ENCODE results near the gene GALNT2.

GALNT2 gene

DNA sequence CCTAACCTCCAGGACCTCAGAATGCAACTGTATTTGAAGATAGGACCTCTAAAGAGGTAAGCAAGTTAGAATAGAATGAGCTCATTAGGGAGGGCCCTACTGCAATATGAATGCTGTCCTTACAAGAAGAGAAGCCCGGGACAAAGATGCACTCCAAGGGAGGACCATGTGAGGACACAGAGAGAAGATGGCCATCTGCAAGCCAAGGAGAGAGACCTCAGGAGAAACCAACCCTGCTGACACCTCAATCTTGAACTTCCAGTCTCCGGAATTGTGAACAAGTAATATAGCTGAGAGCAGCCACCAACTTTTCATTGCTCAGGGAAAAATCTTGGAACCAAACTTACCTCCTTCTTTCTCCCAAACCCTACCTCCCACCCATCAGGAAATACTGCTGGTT, 15.0 kb upstream of the GALNT2 start:
- DNase-seq = no peak

DNA sequence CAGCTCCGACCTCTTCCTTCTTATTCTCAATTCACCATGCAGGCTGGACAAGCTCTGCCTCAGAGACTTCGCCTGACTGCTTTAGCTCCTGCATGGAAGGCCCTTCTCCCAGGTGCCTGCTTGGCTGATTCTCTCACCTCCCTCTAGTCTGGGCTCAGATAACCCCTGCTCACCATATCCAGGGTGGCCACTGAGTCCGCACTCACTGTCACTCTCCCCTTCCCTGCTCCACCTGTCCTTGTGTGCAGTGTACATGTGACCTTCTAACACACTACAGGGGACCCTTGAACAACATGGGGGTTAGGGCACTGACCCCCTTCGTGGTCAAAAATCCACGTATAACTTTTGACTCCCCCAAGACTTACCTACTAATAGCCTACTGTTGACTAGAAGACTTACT, 14.4 kb upstream of the GALNT2 start:
- no peak for DNase-seq

DNA sequence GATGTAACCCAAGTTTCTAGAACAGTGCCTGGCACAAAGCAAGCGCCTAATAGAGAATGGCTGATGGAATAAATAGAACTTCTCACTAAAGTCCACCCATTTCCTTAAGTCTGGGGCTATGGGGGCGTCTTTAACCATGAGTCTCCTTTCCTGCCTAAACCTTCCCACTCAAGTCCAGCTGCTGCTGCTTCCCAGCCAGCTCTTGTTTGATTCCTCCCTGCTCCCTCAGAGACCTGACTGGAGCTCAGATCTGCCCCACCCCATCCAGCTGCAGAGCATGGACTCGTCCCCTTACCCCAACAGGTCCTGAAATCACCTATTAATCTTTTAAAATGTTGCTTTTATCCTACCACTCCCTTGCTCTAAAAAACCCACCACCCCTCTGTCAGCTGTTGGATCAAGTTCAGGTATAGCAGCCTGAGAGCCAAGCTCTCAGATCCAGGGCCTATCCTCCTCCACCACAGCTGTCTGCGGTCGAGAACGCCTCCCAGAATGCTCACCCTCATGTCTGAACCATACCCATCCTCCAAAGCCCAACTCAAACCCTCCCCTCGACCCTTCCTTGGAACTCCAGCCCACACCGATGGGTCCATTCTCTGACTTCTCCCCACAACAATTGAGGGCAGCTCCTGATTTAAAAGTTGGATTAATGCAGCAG, 12.8 kb upstream of the GALNT2 start:
- DNase-seq = no peak

DNA sequence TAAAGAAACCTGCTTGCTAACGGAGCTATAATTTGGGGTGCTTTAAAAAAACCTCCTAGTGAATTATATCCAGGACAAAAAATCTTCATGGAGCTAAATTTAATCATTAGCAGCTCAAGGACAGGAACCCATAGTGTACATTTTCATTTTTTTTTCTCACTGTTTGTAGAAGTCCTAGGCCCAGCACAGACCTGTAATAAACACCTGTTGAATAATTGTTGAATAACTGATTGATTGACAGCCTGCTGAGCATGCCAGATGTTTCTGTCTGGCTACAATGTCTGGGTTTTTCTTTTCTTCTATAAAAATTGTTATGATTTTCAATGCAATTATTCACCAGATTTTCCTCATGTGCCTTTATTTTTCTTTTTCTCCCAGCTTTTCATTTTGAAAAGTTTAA, 10.9 kb upstream of the GALNT2 start:
- DNase-seq = no peak

DNA sequence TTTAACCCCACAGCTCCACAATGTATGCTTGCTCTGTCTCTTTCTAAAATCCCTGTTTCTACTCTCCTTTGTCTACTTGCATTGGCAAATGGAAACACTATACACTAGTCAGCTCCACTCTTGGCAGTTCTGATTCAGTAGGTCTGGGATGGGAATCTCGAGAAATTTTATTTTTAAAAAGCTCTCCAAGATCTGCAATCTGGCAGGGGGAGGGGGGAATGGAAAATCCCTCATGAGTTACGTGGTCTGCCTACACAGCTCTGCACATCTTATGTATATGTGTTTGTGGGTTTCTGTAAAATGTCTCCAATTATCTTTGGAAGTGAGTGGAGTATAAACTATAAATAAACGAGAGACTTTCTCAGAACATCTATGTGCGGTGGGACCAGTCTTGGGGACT, 9.9 kb upstream of the GALNT2 start:
- no peak for DNase-seq

DNA sequence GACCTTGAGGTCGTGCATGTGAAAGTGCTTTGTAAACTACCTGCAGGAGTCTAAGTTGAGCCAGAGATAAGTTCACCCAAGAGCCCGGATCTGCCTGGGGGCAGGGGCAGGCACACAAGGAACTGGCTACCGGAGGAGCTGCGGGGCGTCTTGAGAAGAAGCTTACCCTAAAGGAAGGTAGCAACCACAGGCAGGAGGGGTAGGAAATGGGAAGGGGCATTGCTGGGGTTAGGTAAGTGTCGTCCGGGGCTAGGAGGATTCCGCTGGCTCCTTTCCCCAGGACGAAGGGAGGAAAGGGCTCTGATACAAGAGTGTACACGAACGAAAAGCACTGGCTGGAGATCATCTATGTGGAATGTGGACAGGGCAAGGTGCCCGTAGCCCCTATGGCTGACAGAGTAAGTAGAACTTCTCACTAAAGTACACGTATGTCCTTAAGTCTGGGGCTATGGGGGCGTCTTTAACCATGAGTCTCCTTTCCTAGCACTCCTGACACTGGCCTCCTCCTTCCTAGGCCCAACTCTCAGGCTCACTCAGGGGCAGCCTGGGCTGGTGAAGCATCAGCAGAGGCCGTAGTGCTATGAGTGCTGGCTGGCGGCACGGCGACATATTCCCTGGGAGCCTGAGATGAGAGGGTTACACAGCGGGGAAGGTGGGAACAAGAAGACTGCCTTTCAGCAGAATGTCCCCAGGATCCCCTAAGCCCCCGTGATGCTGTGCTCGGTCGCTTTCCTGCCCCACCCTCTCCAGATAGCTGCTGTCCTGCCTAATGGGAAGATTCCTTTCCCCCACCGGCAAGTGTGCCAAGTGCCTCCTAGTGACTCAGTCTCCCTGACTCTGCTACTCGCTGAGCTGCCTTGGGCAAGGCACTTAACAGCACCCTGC, 9.1 kb upstream of the GALNT2 start:
- DNase-seq = no peak

DNA sequence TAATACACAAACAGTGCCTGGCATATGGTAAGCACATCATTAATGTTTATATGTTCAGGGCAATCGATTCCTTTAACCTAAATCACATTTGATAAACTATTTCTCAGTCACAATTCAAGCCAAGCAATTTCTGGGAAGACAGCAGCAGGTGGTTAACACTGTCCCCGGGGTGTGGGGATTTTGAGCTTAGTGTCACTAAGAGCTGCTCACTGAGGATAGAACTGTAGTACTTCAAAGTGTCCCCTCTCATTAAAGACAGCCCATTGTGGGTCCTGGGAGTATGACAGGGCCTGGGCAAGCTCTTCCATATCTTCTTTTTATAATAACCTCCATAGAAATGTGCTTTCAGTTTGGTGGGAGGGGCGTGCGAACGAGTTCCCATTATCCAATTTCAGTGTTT, 8.4 kb upstream of the GALNT2 start:
- DNase-seq = no peak

DNA sequence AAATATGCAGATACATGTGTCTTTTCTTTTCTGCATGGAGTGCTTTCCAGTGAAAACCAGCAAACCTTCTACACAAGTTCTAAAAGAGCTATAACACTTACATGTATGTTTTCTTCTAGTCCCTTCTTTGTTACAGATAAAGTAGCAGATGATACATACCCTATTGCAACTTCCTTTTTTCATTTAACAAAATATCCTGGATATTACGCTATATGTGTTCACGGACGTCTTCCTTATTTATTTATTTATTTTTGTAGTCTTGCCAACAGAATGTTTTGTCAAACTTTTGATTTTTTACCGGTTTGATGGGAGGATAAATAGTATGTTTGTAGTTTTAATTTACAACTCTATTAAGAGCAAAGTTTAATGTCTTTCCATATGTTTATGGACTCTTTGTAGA, 5.2 kb upstream of the GALNT2 start:
- DNase-seq = no peak

DNA sequence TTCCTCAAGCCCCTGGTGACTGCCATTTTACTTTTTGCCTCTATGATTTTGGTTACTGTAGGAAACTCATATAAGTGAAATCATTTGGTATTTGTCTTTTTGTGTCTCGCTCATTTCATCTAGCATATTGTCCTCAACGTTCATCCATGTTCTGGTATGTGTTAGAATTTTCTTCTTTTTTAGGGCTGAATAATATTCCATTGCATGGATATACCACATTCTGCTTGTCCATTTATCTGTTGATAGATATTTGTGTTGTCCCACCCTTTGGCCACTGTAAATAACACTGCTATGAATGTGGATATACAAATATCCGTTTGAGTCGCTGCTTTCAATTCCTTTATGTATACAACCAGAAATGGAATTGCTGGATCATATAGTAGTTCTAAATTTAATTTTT, 4.5 kb upstream of the GALNT2 start:
- DNase-seq = no peak

DNA sequence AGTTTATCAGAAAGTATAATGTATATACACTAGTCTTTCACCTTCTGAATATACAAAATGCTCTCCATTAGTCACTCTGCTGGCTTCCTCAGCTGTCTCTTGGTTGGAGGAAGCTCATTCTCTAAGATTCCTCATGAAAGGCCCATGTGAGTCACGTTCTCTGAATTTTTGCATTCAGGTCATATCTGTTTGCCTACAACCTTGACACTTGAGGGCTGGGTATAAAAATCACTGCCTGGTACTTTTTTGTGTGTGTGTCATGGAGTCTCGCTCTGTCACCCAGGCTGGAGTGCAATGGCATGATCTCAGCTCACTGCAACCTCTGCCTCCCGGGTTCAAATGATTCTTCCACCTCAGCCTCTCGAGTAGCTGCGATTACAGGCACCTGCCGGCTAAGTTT, 2.8 kb upstream of the GALNT2 start:
- no peak for DNase-seq

DNA sequence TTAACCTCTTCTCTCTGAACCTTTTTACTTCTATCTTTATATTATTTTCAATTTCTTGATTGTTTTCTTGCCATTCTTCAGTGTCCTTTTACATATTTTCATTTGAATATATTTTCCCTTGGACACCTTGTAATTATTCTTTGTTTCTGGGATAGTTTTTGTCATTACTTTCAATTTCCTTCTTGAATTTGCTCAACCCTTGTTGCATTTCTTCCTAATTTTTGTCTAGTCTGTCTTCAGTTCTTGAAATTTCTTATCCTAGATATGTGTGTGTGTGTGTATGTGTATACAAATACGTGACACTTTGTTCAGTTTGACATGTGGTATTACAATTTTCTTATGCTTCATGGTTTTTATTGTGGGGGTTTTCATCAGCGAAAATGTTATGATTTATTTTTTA, 1.9 kb upstream of the GALNT2 start:
- DNase-seq = no peak

DNA sequence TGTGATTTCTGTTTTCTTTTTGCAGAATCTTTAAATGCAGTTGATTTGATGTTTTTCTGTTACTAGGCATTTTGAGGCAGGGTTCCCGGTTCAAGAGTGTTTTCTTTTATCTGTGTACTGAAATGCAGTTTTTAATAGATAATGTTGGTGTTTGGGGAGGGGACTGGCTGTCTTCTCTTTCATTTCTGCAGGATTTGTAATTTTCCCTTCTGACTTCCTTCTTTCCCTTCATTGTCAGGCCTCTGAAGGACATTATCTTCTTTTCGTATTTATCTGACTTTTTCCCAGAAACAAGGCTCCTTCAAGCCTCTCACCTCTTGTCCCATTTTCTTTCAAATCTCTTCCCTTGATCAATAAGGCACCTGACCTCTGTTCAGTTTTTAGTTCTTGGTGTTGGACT, 1.5 kb upstream of the GALNT2 start:
- no peak for DNase-seq

DNA sequence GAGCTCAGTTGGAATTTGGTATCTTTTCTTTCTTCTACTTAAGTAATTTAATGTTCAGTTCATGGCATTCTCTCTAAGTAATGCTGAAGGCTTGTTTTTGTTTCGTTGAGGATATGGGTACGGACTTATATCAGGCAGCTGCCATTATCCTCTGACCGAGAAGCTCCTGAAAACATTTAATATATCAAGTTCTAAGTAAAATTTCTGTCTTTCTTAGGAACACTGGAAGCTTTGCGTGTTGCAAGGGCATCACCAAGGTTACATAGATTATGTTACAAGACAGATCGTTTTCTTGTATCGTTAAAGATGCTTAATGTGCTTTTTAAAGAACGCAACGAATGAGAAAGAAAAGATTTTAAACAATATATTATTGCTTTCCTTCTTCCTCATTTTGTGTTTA, 1.0 kb upstream of the GALNT2 start:
- no peak for DNase-seq

DNA sequence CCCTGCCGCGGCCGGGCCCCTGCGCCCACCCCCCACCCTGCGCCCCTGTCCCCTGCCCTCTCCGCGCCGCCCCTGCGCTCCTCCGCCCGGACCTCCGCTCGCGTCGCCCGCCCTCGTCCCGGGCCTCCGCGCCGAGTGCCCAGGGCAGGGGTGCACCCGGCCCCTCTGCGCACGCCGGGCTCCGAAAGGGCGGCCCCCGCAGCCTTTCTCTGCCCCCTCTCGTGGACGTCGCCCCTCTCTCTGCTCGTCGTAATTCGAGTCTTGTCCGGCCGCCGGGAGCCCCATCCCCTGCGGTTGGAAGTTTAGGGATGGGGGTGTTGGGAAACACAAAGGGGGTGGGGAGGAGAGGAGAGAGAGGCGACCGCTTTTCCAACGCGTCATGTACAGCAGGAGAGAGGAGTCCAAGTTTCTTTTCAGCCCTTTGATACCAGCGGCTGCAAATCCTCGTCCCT, 407 bp downstream of the GALNT2 start:
- DNase-seq = peak in 1 of 2 donors; percentile 18

DNA sequence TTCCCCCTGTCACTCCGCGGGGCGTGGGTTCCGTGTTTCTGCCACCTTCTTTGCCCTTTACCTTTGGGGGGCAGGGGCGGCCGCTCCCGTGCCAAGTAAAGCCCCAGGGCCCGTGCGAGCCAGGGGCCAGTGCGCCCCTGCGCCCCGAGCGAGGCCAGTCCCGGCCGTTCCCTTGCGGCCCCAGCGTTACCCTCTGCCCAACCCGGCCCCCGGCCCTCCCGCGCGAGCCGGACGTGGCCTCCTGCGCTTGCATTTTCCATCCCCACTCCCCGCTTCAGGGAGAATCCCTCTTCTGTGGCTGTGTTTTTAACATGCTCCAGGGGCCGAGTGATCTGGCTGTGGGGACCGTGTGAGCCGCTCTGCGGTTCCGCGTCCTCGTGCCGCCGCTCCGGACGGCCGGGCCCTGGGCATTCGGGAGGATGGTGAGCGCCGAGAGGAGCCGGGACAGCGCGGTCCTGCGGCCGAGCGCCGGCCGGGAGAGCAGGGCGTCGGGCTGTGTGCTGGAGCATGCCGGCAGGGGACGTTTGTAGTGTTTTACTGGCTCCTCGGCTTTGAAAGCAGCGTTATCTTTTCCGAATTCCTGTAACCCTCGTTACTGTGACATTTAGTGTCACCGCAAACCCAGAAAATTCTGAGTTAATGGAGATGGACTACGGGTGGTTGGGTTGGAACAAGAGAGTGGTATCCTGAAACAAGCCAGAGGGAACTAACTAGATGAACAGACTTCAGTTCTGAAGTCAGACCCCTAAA, 1.0 kb downstream of the GALNT2 start:
- DNase-seq = peak in 1 of 2 donors; percentile 13

DNA sequence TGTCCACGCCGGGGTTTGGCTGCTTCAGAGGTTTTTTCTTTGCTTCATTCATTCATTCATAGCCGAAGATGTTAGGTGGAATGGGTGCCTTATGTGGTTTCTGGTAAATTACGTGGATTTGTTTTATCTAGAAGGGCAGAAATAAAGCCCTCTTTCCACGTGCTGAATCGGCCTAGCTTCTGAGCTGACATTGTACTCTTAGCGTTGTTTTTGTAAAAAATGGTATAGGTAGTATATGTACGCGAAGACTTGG, 1.5 kb downstream of the GALNT2 start:
- DNase-seq = no peak

DNA sequence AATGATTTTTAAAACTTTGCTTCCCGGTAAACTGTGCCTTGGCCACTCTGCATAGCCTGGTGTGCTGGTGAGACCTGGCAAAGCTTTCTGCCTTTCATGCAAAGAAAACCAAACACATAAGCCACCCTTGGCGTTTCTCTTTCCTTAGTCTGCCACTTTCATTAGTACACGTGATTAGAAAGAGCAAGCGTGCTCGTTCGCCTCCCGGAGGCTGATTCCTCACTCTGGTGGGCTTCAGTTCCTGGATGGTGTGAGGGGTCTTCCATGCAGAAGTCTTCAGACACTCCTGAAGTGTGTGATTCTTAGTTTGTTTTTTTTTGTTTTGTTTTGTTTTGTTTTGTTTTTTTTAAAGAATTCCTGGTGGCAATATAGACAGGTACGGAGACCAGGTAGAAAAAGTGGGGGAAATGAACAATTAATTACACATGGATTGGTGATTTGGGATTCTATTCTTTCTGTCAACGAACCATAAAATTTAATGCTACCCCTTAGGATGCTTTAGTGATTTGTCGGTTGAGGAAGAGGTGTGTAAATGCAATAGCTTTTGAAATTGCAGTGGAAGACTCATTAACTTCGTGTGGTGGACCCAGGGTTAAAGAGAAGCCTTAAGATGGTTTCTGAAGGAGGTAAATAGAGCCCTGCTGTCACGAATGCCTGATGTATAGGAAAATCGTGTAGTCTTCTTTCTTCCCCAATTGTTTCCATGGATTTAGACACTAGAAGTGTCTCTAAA, 2.1 kb downstream of the GALNT2 start:
- DNase-seq = no peak

DNA sequence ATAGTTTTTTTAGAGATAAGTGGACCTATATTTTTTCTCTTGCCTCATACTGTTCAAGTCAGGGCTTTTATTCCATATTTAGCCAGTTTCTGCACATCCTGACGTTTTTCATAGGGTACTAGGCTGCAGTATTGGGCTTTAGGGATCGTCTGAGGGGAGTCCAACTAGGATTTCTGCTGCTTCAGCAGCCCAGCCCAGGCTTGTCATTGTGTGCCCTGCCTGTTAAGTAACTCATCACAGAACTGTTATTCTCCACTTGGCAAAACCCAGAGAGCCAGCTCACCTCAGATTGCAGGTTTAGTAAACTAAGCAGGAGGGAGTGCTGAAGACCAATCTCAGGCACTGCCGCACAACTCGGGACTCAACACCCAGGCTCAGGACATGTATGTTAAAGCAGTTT, 2.8 kb downstream of the GALNT2 start:
- DNase-seq = no peak

DNA sequence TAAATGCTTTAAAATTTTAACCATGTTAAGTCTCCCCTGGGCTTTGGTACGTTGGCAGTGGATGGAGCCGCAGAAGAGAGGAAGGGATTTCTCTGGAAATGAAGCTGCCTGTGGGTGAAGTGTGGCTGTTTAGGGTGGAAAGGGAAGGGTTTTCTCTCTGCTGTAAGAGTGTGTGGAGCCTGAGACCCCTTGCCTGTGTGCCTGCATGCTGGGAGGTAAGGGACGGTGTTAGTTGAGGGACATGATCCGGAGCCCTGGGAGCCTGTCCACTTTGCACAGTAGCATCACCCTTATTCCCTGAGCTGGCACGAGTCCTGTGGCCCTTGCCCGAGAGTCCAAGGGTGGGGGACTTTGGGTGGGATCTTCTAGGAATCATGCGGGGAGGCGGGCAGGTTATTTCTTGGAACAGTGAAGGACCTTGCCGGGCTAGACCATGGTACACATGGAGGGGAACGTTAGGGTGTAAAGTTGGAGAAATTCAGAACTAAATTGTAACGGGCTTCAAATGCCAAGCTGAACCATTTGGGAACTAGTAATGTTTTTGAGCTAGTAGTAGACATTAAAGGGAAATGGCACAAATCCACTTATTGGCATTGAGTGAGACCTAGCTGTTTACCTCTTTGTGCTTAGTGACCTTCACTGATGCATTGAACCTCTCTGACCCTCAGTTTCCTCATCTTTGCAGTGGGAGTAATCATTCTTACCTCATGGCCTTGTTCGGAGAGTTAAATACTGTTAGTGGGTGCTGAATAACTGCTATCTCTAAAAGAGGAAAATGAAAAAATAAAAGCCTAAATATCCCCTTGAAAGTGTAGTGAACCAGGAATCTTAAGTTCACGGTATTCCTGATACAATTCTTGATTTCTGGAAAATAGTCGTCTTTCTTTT, 3.5 kb downstream of the GALNT2 start:
- no peak for DNase-seq

DNA sequence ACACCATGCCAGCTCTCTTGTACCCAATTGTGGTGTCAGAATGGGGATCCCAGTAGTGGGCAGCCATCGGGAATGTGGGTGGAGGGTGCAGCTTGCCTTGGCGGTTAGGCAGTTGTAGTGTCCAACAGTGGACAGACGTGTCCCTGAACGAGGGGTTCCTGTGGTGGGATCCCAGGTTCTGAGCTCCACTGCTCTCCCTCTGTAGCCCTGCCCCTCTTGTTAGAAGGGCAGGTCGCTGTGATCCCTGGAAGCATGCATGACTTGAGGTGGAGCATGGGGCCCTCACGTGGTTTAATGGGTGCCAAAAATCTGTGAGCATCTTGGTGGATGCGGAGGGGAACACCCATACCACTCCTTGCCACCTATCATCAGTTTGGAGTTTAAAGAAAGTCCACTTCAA, 4.3 kb downstream of the GALNT2 start:
- DNase-seq = no peak

DNA sequence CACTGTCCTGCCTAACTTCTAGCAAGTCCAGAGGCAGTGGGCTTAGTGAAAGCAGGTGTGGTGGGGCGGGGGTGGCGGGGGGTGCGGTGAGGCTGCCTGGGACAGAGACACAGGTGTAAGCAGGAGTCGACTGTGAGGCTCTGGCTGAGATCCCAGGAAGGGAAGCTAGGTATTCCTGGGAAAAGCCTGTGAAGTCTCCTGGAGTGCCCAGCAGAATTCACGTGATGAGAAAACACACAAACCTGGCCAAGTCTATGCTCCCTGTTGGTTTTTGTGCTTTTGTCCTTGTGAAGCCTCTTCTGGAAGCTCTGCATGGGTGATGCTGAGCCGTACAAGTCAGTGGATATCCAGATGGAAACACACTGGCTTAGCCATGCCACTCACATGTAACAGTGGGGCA, 5.3 kb downstream of the GALNT2 start:
- no peak for DNase-seq

DNA sequence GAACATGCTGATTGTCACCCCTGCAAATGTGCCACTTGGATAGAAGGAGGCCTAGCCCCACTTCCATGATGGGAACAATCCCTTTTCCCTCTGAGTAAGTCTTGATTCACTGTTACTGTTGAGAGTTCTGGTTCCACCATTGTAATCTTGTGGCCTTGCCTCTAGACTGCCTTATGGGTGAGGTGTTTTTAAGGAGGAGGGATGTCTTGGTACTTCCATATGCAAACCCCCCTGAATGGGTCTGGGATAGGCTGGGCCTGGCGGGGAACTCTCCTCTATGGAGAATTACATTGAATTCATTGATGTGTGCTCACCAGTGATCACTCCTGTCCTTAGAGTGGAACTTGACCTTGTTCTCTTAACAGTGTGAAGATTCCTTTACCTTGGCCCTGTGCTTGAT, 5.8 kb downstream of the GALNT2 start:
- DNase-seq = no peak

Data from CD4-positive, alpha-beta T cell treated with Interleukin-4 for 1 hour (primary cell).